ENCODE data around the gene MDH1.

Gene MDH1

DNA sequence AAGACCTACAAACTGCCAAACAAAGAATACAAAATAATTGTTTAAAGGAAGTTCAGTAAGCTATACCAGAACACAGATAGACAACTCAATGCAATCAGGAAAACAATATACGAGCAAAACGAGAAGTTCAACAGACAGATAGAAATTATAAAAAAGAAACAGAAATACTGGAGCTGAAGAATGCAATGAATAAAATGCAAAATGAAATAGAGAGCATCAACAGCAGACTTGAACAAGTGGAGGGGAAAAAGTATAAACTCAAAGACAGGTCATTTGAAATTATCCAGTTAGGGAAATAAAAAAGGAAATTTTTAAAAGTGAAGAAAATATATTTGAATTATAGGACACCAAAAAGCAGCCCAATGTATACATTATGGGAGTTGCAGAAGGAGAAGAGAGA lies 43.6 kb downstream of the MDH1 start:
- TF ChIP-seq, protein P1, sequence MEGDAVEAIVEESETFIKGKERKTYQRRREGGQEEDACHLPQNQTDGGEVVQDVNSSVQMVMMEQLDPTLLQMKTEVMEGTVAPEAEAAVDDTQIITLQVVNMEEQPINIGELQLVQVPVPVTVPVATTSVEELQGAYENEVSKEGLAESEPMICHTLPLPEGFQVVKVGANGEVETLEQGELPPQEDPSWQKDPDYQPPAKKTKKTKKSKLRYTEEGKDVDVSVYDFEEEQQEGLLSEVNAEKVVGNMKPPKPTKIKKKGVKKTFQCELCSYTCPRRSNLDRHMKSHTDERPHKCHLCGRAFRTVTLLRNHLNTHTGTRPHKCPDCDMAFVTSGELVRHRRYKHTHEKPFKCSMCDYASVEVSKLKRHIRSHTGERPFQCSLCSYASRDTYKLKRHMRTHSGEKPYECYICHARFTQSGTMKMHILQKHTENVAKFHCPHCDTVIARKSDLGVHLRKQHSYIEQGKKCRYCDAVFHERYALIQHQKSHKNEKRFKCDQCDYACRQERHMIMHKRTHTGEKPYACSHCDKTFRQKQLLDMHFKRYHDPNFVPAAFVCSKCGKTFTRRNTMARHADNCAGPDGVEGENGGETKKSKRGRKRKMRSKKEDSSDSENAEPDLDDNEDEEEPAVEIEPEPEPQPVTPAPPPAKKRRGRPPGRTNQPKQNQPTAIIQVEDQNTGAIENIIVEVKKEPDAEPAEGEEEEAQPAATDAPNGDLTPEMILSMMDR (conservative IDR thresholded peaks at IDR 0.05; ENCODE audit: control insufficient read depth, insufficient read depth, low read depth, low read length) = no peak
- no peak for DNase-seq (ENCODE audit: low read depth)
- no peak overlapping the region for H3K4me3 ChIP-seq (ENCODE audit: control insufficient read depth, low read depth, low read length)

GRCh38 chr2:63639344-63639743 lies 50.6 kb downstream of the MDH1 start:
- H3K4me3 ChIP-seq (ENCODE audit: control insufficient read depth, low read depth, low read length) = no peak overlapping the region
- TF ChIP-seq, protein P1 (conservative IDR thresholded peaks at IDR 0.05; ENCODE audit: control insufficient read depth, insufficient read depth, low read depth, low read length) = no peak
- DNase-seq (ENCODE audit: low read depth) = no peak

DNA sequence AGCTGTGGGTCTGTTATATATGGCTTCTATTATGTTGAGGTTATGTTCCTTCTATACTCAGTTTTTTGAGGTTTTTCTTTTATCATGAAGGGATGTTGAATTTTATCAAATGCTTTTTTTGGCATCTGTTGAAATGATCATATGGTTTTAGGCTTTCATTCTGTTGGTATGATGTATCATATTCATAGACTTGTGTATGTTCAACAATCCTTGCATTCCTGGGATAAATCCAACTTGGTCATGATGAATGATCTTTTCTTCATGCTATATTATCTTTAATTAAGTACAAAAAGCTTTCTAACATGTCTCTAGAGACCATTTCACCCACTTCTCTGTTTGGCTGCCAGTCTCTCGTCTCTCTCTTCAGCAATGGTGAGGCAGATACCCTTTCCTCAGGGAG lies 54.2 kb downstream of the MDH1 start:
- no peak for DNase-seq (ENCODE audit: low read depth)
- no peak overlapping the region for H3K4me3 ChIP-seq (ENCODE audit: control insufficient read depth, low read depth, low read length)
- TF ChIP-seq, protein P1 (conservative IDR thresholded peaks at IDR 0.05; ENCODE audit: control insufficient read depth, insufficient read depth, low read depth, low read length) = no peak

DNA sequence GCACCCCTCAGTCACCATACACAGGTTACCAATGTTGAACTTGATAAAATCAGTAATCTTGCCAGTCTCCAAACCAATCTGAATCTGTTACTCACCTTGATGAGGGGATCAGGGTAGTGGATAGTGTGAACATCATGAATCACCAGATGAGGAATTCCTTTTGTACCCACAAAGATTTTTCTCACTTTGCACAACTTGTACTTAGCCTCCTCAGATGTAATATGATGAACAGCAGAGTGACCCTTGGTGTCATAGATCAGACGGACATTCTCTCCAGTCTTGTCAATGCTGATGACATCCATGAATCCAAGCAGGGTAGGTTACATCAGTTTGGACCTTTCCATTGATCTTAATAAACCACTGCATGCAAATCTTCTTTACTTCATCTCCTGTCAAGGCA lies 54.7 kb downstream of the MDH1 start:
- TF ChIP-seq, protein P1 (conservative IDR thresholded peaks at IDR 0.05; ENCODE audit: control insufficient read depth, insufficient read depth, low read depth, low read length) = no peak
- DNase-seq (ENCODE audit: low read depth) = peak; percentile 34

DNA sequence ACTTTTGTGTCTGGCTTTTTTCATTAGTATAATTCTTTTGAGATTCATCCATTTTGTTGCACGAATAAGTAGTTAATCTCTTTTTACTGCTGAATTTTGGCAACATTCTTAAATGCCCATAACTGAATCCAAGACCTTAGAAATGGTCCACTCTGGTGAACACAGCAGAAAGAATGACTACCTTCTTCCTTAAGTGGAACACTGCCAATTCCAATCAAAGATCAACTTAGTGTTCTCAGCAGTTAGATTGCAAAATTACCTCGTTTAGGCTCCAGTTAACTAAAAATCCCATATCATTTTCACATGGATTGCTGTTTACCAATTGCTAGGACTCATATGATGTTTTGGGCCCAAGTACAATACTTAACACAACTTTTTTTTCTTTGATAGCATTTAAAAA lies 59.9 kb downstream of the MDH1 start:
- no peak overlapping the region for H3K4me3 ChIP-seq (ENCODE audit: control insufficient read depth, low read depth, low read length)
- TF ChIP-seq, protein P1 (conservative IDR thresholded peaks at IDR 0.05; ENCODE audit: control insufficient read depth, insufficient read depth, low read depth, low read length) = no peak
- no peak for DNase-seq (ENCODE audit: low read depth)

More for the DNA sequence above, 54.7 kb downstream of the MDH1 start:
- H3K4me3 ChIP-seq (ENCODE audit: control insufficient read depth, low read depth, low read length) = no peak overlapping the region

DNA sequence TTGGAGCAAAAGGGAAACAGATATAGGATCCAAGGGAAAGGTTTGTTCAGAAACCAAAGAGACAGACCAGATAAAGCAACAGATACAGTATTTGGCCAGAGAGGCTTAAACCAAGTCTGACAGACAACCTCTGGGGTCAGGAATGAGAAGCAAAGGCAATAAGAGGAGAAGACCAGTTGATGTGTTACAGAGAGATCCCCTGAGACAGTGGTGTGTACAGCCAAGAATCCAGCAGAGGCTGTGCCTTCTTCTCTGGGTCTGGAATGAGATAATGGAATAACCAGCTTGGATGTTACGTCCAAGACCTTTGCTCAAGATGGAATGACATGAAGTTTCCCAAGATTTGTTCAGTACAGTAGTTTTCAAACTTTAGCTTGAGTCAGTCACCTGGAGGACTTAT lies 61.1 kb downstream of the MDH1 start:
- no peak for DNase-seq (ENCODE audit: low read depth)
- H3K4me3 ChIP-seq (ENCODE audit: control insufficient read depth, low read depth, low read length) = no peak overlapping the region
- TF ChIP-seq, protein P1 (conservative IDR thresholded peaks at IDR 0.05; ENCODE audit: control insufficient read depth, insufficient read depth, low read depth, low read length) = no peak

DNA sequence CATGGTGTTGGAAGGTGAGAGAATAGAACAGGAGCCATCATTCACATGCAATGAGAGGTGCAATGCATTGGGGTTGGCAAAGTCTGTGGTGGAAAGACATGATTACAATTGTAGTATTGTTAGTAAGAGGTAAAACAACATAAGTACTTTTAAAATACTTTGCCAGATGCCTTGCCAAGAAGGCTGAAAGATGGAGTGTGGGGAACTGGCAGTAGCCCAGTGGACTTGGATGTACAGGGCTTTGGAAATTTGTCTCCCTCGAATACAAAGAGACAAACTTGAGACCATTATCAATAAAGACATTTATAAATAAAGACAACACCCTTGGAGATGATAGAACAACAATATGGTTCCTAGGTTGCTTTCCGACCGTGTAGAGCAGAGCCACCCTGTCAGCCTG lies 62.0 kb downstream of the MDH1 start:
- DNase-seq (ENCODE audit: low read depth) = no peak
- TF ChIP-seq, protein P1 (conservative IDR thresholded peaks at IDR 0.05; ENCODE audit: control insufficient read depth, insufficient read depth, low read depth, low read length) = no peak
- H3K4me3 ChIP-seq (ENCODE audit: control insufficient read depth, low read depth, low read length) = no peak overlapping the region
